Loucy (cell line): ENCODE measurements around the gene TSPAN33.

Experiments used
- EZH2phosphoT487 ChIP-seq: fragments of 200-600 bp; IDR thresholded peaks from 2 replicates; pipeline ENCODE4 v1.6.1; 2018; ENCODE audit warnings: antibody characterized with exemption, mild to moderate bottlenecking, moderate library complexity, borderline replicate concordance
- TF ChIP-seq, protein P1 (sequence below): fragments of 200-600 bp; sonication (generic); conservative IDR thresholded peaks from 2 replicates; pipeline ENCODE4 v1.5.1; 2014; ENCODE audit warnings: mild to moderate bottlenecking, antibody characterized with exemption, low read length

GRCh38 chr7:129146237-129146979 is 1.9 kb downstream of the TSPAN33 start:
- TF ChIP-seq, protein P1, sequence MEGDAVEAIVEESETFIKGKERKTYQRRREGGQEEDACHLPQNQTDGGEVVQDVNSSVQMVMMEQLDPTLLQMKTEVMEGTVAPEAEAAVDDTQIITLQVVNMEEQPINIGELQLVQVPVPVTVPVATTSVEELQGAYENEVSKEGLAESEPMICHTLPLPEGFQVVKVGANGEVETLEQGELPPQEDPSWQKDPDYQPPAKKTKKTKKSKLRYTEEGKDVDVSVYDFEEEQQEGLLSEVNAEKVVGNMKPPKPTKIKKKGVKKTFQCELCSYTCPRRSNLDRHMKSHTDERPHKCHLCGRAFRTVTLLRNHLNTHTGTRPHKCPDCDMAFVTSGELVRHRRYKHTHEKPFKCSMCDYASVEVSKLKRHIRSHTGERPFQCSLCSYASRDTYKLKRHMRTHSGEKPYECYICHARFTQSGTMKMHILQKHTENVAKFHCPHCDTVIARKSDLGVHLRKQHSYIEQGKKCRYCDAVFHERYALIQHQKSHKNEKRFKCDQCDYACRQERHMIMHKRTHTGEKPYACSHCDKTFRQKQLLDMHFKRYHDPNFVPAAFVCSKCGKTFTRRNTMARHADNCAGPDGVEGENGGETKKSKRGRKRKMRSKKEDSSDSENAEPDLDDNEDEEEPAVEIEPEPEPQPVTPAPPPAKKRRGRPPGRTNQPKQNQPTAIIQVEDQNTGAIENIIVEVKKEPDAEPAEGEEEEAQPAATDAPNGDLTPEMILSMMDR = no peak
- TF ChIP-seq EZH2phosphoT487 = no peak
